ENCODE data around the gene WDR64. TPM values are rescaled to one million over a fixed set of nuclear protein-coding genes. Genes with fewer than 3 reads are reported as not detected.

WDR64 gene
- total RNA-seq, 1 experiment from 2014 or later: not detected

- H3K27me3 ChIP-seq (ENCODE audit: control insufficient read depth, insufficient read depth, low read length): no peaks in the 10 kb centered on the region
- H3K36me3 ChIP-seq (replicated peaks; ENCODE audit: control insufficient read depth, insufficient read depth, low read length): no peaks in the 10 kb centered on the region
- H3K4me3 ChIP-seq (ENCODE audit: insufficient read depth, low read depth, low read length): no peak overlapping the region
- DNase-seq: no peak
Observed at GRCh38 chr1:241617426-241617825, 34.7 kb upstream of the WDR64 start.

- Histone ChIP-seq H3K36me3 (replicated peaks; ENCODE audit: control insufficient read depth, insufficient read depth, low read length) (no peaks in the 10 kb centered on the region), H3K4me3 (ENCODE audit: insufficient read depth, low read depth, low read length) (no peak overlapping the region), H3K27me3 (ENCODE audit: control insufficient read depth, insufficient read depth, low read length) (no peaks in the 10 kb centered on the region)
- no peak for DNase-seq
Observed at GRCh38 chr1:241622669-241623068, 29.4 kb upstream of the WDR64 start.

GRCh38 chr1:241624935-241625334 is 27.1 kb upstream of the WDR64 start:
- Histone ChIP-seq H3K4me3 (ENCODE audit: insufficient read depth, low read depth, low read length) (no peak overlapping the region), H3K36me3 (replicated peaks; ENCODE audit: control insufficient read depth, insufficient read depth, low read length) (no peaks in the 10 kb centered on the region), H3K27me3 (ENCODE audit: control insufficient read depth, insufficient read depth, low read length) (no peaks in the 10 kb centered on the region)
- no peak for DNase-seq

GRCh38 chr1:241627453-241628259 is 24.4 kb upstream of the WDR64 start:
- Histone ChIP-seq H3K36me3 (replicated peaks; ENCODE audit: control insufficient read depth, insufficient read depth, low read length) (no peaks in the 10 kb centered on the region), H3K4me3 (ENCODE audit: insufficient read depth, low read depth, low read length) (no peak overlapping the region), H3K27me3 (ENCODE audit: control insufficient read depth, insufficient read depth, low read length) (no peaks in the 10 kb centered on the region)
- DNase-seq: no peak

- no peak for DNase-seq
Observed at GRCh38 chr1:241630005-241630404, 22.1 kb upstream of the WDR64 start.

GRCh38 chr1:241630476-241630875 is 21.6 kb upstream of the WDR64 start:
- H3K4me3 ChIP-seq (ENCODE audit: insufficient read depth, low read depth, low read length): no peak overlapping the region
- no peak for DNase-seq
- peaks cover 3% of the 10 kb centered on the region for H3K36me3 ChIP-seq (replicated peaks; ENCODE audit: control insufficient read depth, insufficient read depth, low read length)
- H3K27me3 ChIP-seq (ENCODE audit: control insufficient read depth, insufficient read depth, low read length): no peaks in the 10 kb centered on the region

More at GRCh38 chr1:241630005-241630404, 22.1 kb upstream of the WDR64 start:
- Histone ChIP-seq H3K36me3 (replicated peaks; ENCODE audit: control insufficient read depth, insufficient read depth, low read length) (no peaks in the 10 kb centered on the region; the same call in 1 of the 2 replicates), H3K27me3 (ENCODE audit: control insufficient read depth, insufficient read depth, low read length) (no peaks in the 10 kb centered on the region), H3K4me3 (ENCODE audit: insufficient read depth, low read depth, low read length) (no peak overlapping the region)

GRCh38 chr1:241630899-241631298 is 21.2 kb upstream of the WDR64 start:
- Histone ChIP-seq H3K4me3 (ENCODE audit: insufficient read depth, low read depth, low read length) (no peak overlapping the region), H3K27me3 (ENCODE audit: control insufficient read depth, insufficient read depth, low read length) (no peaks in the 10 kb centered on the region)

GRCh38 chr1:241631674-241632073 is 20.4 kb upstream of the WDR64 start:
- no peak overlapping the region for H3K4me3 ChIP-seq (ENCODE audit: insufficient read depth, low read depth, low read length)
- DNase-seq: no peak
- H3K36me3 ChIP-seq (replicated peaks; ENCODE audit: control insufficient read depth, insufficient read depth, low read length): peaks cover 4% of the 10 kb centered on the region
- H3K27me3 ChIP-seq (ENCODE audit: control insufficient read depth, insufficient read depth, low read length): no peaks in the 10 kb centered on the region

More at GRCh38 chr1:241630899-241631298, 21.2 kb upstream of the WDR64 start:
- DNase-seq: no peak
- peaks cover 4% of the 10 kb centered on the region for H3K36me3 ChIP-seq (replicated peaks; ENCODE audit: control insufficient read depth, insufficient read depth, low read length)

- H3K36me3 ChIP-seq (replicated peaks; ENCODE audit: control insufficient read depth, insufficient read depth, low read length): peaks cover 4% of the 10 kb centered on the region
- H3K4me3 ChIP-seq (ENCODE audit: insufficient read depth, low read depth, low read length): no peak overlapping the region
- no peaks in the 10 kb centered on the region for H3K27me3 ChIP-seq (ENCODE audit: control insufficient read depth, insufficient read depth, low read length)
- DNase-seq: no peak
Observed at GRCh38 chr1:241632987-241633386, 19.1 kb upstream of the WDR64 start.

GRCh38 chr1:241635556-241636152 is 16.4 kb upstream of the WDR64 start:
- Histone ChIP-seq H3K36me3 (replicated peaks; ENCODE audit: control insufficient read depth, insufficient read depth, low read length) (peaks cover 4% of the 10 kb centered on the region), H3K4me3 (ENCODE audit: insufficient read depth, low read depth, low read length) (no peak overlapping the region), H3K27me3 (ENCODE audit: control insufficient read depth, insufficient read depth, low read length) (no peaks in the 10 kb centered on the region)
- DNase-seq: no peak

- DNase-seq: no peak
- no peaks in the 10 kb centered on the region; the same call in 1 of the 2 replicates for H3K27me3 ChIP-seq (ENCODE audit: control insufficient read depth, insufficient read depth, low read length)
- H3K4me3 ChIP-seq (ENCODE audit: insufficient read depth, low read depth, low read length): no peak overlapping the region
- H3K36me3 ChIP-seq (replicated peaks; ENCODE audit: control insufficient read depth, insufficient read depth, low read length): peaks cover 4% of the 10 kb centered on the region
Observed at GRCh38 chr1:241636291-241636690, 15.8 kb upstream of the WDR64 start.

- Histone ChIP-seq H3K36me3 (replicated peaks; ENCODE audit: control insufficient read depth, insufficient read depth, low read length) (peaks cover 4% of the 10 kb centered on the region), H3K4me3 (ENCODE audit: insufficient read depth, low read depth, low read length) (no peak overlapping the region), H3K27me3 (ENCODE audit: control insufficient read depth, insufficient read depth, low read length) (no peaks in the 10 kb centered on the region; the same call in 1 of the 2 replicates)
- no peak for DNase-seq
Observed at GRCh38 chr1:241637046-241637590, 15.0 kb upstream of the WDR64 start.

GRCh38 chr1:241637604-241638003 is 14.5 kb upstream of the WDR64 start:
- Histone ChIP-seq H3K4me3 (ENCODE audit: insufficient read depth, low read depth, low read length) (no peak overlapping the region), H3K36me3 (replicated peaks; ENCODE audit: control insufficient read depth, insufficient read depth, low read length) (peaks cover 4% of the 10 kb centered on the region)
- DNase-seq: no peak

GRCh38 chr1:241638099-241638682 is 13.9 kb upstream of the WDR64 start:
- H3K27me3 ChIP-seq (ENCODE audit: control insufficient read depth, insufficient read depth, low read length): no peaks in the 10 kb centered on the region; the same call in 1 of the 2 replicates
- no peak for DNase-seq
- peak overlapping the region; percentile 22 for H3K4me3 ChIP-seq (ENCODE audit: insufficient read depth, low read depth, low read length)
- H3K36me3 ChIP-seq (replicated peaks; ENCODE audit: control insufficient read depth, insufficient read depth, low read length): peaks cover 4% of the 10 kb centered on the region

More at GRCh38 chr1:241637604-241638003, 14.5 kb upstream of the WDR64 start:
- H3K27me3 ChIP-seq (ENCODE audit: control insufficient read depth, insufficient read depth, low read length): no peaks in the 10 kb centered on the region; the same call in 1 of the 2 replicates

All from H7 (cell line).